Hindlimb muscle (tissue), 1 donor: Measurements from ENCODE around the gene ARHGAP26. TPM values are rescaled to one million over a fixed set of nuclear protein-coding genes. Genes with fewer than 3 reads are reported as not detected.
A peak's percentile ranks its signal among the peaks of the same experiment; 100 is the strongest.

Experiments used
- DNase-seq: peaks from one replicate; pipeline ENCODE4 v3.0.0-alpha.2; 2013
- polyA plus RNA-seq: library from polyadenylated mRNA; unstranded; fragments of 120-200 nt; gene quantifications from one replicate; pipeline ENCODE4 v1.2.1, GENCODE V29; 2013; ENCODE audit not compliant: insufficient read length

Gene ARHGAP26
- polyA plus RNA-seq, 1 donor: 13.8 TPM

DNA sequence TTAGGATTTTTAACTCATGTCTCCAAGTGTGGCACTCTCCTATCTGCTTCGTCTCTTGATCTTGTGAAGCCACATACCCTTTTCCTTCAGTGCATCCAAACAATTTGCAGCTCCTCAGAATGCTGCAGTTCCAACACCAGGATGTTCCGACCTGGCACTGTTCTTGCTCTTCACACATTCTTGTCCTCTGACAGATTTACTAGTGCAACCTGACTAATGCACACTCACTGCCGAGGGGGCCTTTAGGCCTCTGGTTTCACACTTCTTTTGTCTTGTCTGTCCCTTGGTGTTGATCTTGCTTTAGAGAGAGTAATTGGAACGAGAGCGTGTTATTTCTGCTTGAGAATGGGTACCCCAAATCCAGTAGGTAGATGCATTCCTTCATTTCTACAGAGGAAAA, 15.0 kb downstream of the ARHGAP26 start:
- no peak for DNase-seq

- DNase-seq: no peak
These were observed 19.0 kb downstream of the ARHGAP26 start for GRCh38 chr5:142789206-142789605.

DNA sequence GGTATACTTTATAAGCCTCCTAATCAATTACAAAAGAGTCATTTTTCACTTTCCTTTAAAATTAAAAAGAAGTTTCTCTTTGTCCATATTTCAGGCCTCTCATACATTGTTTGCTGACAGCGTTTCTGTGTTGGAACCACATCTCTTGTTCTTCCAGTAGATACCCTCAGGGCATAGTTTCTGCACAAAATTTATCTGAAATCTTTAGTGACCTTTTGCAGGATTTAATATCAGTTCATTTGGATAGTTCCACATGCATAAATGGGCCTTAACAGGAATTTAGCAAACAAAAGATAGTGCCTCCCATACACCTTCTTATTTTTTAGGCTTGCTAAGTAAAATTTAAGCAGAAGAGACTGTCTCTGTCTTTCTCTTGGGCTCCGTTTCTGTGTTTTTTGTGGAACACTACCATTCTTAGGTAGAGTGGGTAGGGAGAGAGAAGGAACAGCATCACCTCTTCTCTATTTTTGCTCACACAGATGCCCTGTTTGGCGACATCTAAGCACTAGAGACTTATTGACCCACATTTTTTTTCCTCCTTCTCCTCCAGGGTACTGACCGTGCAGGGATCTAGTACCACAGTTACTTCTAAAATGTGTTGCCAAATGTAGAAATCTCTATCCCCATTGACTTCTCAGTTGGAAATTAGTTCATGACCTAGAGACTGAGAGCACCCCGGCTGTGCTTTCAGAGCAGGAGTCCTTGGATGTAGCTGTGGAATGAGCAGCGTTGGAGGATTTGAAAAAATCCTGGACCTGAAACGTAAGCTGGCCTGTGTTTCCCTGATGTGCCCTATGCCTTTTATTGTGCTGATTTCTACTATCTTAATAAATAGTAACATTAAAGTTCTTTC, 22.1 kb downstream of the ARHGAP26 start:
- no peak for DNase-seq

DNA sequence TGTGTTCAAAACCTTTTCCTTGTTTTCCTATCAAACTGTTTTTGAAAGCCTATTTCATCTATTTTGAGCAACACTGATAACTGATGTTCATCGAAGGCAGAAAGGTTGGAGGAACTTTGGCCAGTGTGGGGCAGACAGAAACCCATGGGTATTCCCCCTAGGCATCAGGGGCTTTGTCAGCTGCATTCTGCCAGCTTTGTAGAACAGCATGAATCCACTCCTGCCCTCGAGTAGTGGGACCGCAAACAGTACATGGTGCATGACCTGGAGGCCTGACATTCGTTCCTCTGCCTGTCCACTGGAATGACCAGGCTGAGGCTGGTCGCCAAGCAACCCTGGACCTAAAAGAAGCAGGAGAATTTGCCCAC, 22.7 kb downstream of the ARHGAP26 start:
- no peak for DNase-seq

DNA sequence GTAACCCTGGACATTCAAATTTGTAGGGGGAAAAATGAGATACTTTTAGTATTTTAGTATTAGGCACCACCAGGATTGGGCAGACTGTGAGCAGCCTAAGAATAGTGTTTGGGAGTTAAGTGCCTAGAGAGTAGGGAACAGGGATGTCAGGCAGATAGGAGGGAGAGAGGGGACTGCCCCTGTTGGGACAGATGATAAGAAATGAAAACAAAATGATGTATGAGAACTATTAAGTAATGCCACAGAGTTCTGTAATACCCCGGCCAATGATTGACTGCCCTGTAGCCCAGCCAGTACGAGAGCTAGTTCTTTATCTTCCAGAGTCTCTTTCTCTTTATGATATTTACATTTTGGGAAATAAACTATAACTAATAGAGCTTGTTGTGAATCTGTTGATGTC, 24.4 kb downstream of the ARHGAP26 start:
- no peak for DNase-seq

GRCh38 chr5:142795251-142795650, 25.1 kb downstream of the ARHGAP26 start:
- DNase-seq: no peak

- no peak for DNase-seq
These were observed 26.4 kb downstream of the ARHGAP26 start for GRCh38 chr5:142796492-142797109.

DNA sequence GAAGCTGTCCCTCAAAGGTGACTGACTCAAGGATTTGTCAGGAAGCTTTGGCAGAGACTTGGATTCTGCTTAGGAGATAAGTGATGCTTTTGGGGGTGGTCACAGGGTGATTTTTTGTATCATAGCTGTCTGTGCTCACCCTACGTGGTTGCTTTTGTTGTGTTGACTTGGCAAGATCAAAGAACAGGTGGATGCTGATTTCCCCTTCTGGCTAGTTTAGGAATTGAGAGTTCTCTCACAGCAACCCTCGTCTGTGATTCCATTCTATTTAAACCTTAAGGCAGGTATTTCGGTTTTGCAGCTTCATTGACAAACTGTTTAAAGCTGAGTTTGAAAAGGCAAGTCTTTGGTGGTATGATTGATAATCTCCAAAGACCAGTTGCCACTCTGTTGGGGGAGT, 27.2 kb downstream of the ARHGAP26 start:
- no peak for DNase-seq

DNA sequence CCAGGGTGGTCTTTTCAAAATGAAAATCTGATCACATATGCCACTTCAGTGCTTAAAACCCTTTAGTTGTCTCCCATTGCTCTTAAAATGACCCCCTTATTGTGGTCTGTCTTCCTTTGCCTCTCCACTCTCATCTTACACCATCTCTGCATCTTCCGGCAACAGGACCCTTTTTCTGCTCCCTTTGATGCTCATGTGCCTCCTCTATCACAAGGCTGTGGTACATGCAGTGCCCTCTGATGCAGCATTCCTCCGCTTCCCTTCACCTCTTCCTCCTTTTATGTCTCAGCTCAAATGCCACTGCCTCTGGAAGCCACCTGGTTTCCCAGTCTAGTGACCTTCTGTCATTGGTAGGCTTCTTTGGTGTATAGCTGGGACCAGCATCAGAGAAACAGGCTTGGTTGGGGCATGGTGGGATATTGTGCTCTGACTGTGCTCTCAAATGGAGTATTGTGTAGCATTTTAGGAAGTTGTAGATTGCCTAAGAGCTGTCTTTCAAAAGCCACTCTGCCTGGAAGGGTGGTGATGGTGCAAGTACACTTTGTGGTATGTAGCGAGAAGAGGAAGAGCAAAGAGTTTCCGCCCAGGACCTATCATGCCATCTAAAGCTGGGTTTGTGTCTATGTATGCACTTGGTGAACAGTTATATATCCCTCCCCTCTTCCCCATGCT, 28.1 kb downstream of the ARHGAP26 start:
- DNase-seq: no peak

- DNase-seq: no peak
These were observed 30.8 kb downstream of the ARHGAP26 start for GRCh38 chr5:142800776-142801494.

GRCh38 chr5:142801495-142801871, 31.3 kb downstream of the ARHGAP26 start:
- no peak for DNase-seq

- peak; percentile 59 for DNase-seq
These were observed 33.4 kb downstream of the ARHGAP26 start for GRCh38 chr5:142803428-142804125.

DNA sequence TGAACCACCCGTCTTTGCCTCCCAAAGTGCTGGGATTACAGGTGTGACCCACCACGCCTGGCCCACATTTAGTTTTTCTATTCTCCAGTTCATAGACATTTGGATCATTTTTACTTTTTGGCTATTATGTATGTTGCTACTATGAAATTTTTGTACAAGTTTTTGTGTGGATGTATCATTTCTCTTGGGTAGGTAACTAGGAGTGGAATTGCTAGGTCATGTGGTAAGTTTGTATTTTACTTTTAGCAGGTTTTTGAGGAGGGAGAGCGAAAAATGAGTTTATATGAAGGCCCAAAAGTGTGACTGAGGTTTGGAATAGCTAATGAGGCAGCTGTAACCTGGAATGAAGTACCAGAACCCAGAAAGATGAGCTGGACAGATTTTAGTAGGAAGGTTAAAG, 35.2 kb downstream of the ARHGAP26 start:
- no peak for DNase-seq

DNA sequence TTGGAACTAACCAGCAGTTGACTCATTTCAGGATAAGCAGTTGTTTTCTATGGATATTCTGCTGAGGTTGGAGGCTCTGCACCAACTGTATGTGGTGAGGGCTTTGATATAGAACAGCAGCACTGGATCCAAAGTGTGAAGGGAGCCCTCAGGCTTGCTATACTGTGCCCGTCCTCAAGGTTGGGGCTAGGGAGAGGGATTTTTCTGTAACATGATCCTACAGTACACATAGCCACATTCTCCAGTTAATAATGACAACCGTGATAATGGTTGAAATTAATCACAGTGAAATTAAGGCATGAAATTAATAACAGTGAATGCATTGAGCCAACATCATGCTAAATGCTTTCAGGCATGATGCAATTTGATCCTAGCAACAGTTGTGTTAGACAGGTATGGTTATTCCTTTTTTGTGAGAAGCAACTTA, 36.7 kb downstream of the ARHGAP26 start:
- no peak for DNase-seq

DNA sequence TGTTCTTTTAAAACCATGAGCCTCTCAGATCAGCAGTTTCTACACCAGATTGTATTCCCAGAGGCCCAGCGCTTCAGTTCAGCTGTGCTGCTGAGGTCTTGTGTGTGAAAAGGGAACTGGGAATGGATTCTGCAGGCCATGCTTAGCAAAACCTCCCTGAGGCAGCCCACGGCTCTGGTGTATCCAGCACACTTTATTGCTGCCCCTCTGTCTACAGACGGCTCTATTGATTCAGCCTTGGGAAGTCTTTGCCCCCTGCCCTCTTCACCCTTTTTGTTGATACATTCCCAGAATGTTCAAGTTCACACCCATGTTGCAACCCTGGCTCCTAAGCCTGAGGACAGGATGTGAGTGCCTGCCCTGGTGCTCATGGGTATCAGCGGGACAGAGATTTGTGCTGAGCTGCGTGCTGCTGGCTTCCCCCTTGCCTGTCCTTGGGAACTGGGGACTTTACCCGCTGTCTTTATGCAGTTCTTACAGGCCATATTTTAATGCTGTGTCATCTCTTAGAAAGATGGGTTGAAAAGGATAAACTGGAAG, 37.3 kb downstream of the ARHGAP26 start:
- DNase-seq: no peak

- no peak for DNase-seq
These were observed 38.9 kb downstream of the ARHGAP26 start for GRCh38 chr5:142808878-142809598.

GRCh38 chr5:142810081-142810480, 39.9 kb downstream of the ARHGAP26 start:
- DNase-seq: no peak

DNA sequence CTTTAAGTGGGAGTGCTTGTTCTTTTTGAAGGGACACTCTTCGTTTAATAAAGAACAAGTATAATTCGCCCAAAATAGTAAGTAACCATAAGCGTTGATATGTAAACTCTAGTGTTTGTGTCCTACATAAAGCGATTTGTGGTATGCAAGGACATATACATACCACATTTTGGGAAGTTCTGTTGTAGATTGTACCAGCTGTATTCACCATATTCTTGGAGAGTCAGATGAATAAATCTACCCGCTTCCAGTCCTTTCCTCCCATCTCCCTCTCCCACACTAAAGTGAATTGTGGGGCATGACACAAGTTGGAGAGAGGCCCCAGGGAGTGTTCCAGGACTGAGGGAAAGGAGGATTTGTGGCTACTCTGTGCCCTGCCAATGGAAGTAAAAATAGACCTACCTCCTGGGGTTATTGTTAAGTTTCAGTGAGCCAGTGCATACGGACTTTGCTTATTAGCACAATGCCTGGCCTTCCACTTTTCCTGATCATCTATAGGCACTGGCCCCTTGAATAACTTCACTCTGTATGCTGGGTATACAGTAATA, 40.6 kb downstream of the ARHGAP26 start:
- no peak for DNase-seq

DNA sequence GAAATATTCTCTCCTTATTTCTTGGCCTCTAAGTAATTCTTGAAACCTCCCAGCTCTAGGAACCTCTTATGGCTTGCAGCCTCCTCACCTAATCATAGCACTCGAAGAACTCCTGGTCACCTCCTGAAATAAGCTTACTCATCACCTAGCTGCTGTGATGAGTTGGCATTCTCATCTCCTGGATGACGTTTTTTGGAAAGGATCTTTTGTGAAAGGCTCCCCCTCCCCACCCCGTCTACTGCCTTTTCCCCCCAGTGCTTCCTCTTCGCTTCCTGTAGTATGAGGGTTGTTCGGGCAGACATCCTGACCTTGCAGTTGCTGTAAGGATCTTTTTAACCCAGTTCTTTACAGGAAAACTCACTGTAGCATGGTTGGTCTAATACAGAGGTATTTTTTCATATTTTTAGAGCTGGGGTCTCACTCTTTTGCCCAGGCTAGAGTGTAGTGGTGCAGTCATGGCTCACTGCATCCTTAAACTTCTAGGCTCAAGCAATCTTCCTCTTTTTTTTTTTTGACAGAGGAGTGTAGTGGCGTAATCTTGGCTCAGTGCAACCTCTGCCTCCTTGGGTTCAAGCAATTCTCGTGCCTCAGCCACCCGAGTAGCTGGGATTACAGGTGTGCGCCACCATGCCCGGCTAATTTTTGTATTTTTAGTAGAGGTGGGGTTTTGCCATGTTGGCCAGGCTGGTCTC, 41.8 kb downstream of the ARHGAP26 start:
- DNase-seq: no peak

DNA sequence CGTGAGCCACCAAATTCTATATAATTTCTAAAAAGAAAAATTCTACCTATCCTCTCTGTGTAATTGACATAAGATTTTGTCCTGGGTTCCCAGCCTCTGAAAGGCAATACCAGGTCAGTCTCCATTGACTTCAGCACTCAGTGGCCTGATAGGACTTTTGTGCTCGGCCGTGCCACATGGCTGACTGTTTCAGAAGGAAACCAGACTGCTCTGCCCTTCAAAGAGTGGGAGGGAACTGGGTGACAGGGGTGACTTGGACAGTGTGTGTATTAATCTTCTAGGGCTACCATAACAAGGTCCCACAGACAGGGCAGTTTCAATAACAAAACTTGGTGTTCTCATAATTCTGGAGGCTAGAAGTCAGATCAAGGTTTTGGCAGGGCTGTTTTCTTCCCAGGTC, 43.0 kb downstream of the ARHGAP26 start:
- DNase-seq: no peak
